ENCODE measurements around the gene DNAH3.

DNA sequence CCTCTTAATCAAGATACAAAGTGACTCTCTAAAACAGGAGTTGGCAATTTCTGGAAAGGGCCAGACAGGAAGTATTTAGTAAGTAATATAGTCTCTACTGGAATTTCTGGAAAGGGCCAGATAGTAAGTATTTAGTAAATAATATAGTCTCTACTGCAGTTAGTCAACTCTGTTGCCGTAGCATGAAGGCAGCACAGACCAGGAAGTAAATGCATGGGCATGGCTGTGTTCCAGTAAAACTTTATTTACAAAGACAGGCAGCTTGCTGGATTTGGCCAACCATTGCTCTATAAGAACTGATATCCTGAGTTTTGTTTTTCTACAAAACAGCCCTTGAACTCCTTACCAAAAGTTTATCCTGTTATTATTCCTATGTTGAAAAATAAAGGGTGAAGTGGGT is 24.8 kb upstream of the DNAH3 start:
- TF ChIP-seq, protein P1, sequence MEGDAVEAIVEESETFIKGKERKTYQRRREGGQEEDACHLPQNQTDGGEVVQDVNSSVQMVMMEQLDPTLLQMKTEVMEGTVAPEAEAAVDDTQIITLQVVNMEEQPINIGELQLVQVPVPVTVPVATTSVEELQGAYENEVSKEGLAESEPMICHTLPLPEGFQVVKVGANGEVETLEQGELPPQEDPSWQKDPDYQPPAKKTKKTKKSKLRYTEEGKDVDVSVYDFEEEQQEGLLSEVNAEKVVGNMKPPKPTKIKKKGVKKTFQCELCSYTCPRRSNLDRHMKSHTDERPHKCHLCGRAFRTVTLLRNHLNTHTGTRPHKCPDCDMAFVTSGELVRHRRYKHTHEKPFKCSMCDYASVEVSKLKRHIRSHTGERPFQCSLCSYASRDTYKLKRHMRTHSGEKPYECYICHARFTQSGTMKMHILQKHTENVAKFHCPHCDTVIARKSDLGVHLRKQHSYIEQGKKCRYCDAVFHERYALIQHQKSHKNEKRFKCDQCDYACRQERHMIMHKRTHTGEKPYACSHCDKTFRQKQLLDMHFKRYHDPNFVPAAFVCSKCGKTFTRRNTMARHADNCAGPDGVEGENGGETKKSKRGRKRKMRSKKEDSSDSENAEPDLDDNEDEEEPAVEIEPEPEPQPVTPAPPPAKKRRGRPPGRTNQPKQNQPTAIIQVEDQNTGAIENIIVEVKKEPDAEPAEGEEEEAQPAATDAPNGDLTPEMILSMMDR (conservative IDR thresholded peaks at IDR 0.05): no peak
- no peak for TF ChIP-seq EZH2 (IDR thresholded peaks at IDR 0.05; ENCODE audit: low read depth)

Data from PC-9 (cell line).